ENCODE results near the gene IL9. TPM values are rescaled to one million over a fixed set of nuclear protein-coding genes. Genes with fewer than 3 reads are reported as not detected.

IL9 gene
- total RNA-seq, 1 experiment from 2014 or later = not detected

DNA sequence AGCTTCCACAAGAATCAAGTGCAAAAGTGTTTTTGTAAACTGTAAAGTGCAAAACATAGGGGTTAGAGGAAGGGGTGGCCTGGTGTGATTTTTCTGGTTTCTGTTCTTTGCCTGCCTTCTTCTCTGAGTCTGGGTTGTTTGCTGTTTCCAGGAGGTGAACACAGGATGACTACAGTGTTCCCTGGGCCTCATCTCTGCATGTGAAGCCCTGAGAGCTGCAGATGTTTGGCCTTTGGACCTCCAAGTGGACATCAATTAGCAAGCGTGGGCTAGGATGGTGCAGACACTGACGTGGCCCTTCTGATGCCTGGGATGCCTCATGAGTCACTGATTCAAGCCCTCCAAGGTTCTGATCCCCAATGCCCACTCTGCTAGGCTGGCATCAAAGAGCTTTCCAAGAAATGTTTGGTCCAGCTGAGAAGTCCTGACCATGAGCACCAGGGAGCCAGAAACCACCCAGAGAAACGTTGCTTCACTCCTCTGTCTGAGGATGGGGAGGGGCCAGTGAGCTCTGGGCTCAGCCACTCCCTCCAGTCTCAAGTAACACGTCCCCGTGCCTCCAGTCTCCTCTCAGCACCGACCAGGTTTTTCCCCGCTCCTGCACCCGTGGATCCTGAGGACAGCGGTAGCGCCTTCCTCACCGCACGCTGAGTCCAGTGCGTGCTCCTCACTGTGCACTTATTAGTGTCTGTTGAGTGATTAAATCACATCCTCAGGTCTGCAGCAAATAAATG lies 7.6 kb downstream of the IL9 start:
- Histone ChIP-seq H3K27me3 (ENCODE audit: insufficient read depth, low read depth) (peaks cover 20% of the 10 kb centered on the region), H3K27ac (no peak overlapping the region), H3K4me1 (replicated peaks; ENCODE audit: insufficient read depth) (peaks cover 15% of the 10 kb centered on the region), H3F3A (ENCODE audit: insufficient read depth, low read depth) (no peaks in the 10 kb centered on the region; the same call in 1 of the 2 replicates), H3K79me2 (ENCODE audit: low read depth) (no peaks in the 10 kb centered on the region), H3K9me2 (ENCODE audit: insufficient read depth) (no peaks in the 10 kb centered on the region), H3K9me3 (ENCODE audit: insufficient read depth, low read depth) (no peaks in the 10 kb centered on the region), H3K4me2 (peak overlapping the region; percentile 51), H2AFZ (no peak overlapping the region), H3K4me3 (no peak overlapping the region), H3K36me3 (ENCODE audit: low read depth) (no peaks in the 10 kb centered on the region), H4K20me1 (ENCODE audit: insufficient read depth) (no peaks in the 10 kb centered on the region)
- intact Hi-C loops (cut with micrococcal nuclease; ENCODE audit: unreplicated experiment) = loop anchor here (1.0 to 2.0 kb wide), 6 partner anchors 57 to 882 kb away; no protein-coding TSS in a partner anchor
- CTCF ChIA-PET = interaction anchor here (0.6 to 1.1 kb wide), 2 partner anchors 73 to 285 kb away, joined by 3 to 6 read pairs; no protein-coding TSS in a partner anchor
- no peak for DNase-seq
- no TSS peak for BruUV-seq (replicated peaks)
- POLR2A ChIA-PET (ENCODE audit: unreplicated experiment) = no interaction called here
- no peak for TF ChIP-seq EZH2 (IDR thresholded peaks at IDR 0.05; ENCODE audit: low read depth)
- TF ChIP-seq, protein P1, sequence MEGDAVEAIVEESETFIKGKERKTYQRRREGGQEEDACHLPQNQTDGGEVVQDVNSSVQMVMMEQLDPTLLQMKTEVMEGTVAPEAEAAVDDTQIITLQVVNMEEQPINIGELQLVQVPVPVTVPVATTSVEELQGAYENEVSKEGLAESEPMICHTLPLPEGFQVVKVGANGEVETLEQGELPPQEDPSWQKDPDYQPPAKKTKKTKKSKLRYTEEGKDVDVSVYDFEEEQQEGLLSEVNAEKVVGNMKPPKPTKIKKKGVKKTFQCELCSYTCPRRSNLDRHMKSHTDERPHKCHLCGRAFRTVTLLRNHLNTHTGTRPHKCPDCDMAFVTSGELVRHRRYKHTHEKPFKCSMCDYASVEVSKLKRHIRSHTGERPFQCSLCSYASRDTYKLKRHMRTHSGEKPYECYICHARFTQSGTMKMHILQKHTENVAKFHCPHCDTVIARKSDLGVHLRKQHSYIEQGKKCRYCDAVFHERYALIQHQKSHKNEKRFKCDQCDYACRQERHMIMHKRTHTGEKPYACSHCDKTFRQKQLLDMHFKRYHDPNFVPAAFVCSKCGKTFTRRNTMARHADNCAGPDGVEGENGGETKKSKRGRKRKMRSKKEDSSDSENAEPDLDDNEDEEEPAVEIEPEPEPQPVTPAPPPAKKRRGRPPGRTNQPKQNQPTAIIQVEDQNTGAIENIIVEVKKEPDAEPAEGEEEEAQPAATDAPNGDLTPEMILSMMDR (conservative IDR thresholded peaks at IDR 0.05) = no peak

DNA sequence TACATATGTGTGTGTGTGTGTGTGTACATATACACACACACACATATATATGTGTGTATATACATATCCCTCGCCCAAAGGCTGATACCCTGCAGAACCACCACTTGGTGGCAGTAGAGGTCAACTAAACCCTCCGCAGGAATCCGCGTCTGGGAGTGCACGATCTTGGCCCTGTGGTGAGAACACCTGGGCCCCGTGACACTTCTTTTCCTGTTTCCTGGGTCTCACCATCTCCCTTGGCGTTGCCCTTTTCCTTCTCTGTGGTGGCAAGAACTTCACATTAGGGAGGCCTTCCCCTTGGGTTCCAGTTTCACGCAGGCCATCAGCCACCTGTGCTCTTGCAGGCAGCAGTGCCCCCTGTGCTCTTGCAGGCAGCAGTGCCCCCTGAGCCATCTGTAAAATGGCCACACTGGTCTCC lies 8.2 kb downstream of the IL9 start:
- Histone ChIP-seq H3K27me3 (ENCODE audit: insufficient read depth, low read depth) (peaks cover 20% of the 10 kb centered on the region), H3K4me1 (replicated peaks; ENCODE audit: insufficient read depth) (peaks cover 15% of the 10 kb centered on the region), H3K4me2 (peak overlapping the region; percentile 51), H3K79me2 (ENCODE audit: low read depth) (no peaks in the 10 kb centered on the region), H3K4me3 (no peak overlapping the region), H3F3A (ENCODE audit: insufficient read depth, low read depth) (no peaks in the 10 kb centered on the region; the same call in 1 of the 2 replicates), H3K9me3 (ENCODE audit: insufficient read depth, low read depth) (no peaks in the 10 kb centered on the region), H2AFZ (no peak overlapping the region), H3K9me2 (ENCODE audit: insufficient read depth) (no peaks in the 10 kb centered on the region), H3K36me3 (ENCODE audit: low read depth) (no peaks in the 10 kb centered on the region), H3K27ac (no peak overlapping the region), H4K20me1 (ENCODE audit: insufficient read depth) (no peaks in the 10 kb centered on the region)
- CTCF ChIA-PET = no interaction called here
- BruUV-seq (replicated peaks) = no TSS peak
- intact Hi-C loops (cut with micrococcal nuclease; ENCODE audit: unreplicated experiment) = loop anchor here (1.0 to 2.0 kb wide), 6 partner anchors 58 to 883 kb away; no protein-coding TSS in a partner anchor
- POLR2A ChIA-PET (ENCODE audit: unreplicated experiment) = no interaction called here
- peak; percentile 56 to 65 for DNase-seq
- no peak for TF ChIP-seq EZH2 (IDR thresholded peaks at IDR 0.05; ENCODE audit: low read depth)
- TF ChIP-seq, protein P1 (conservative IDR thresholded peaks at IDR 0.05) = peak; percentile 90

DNA sequence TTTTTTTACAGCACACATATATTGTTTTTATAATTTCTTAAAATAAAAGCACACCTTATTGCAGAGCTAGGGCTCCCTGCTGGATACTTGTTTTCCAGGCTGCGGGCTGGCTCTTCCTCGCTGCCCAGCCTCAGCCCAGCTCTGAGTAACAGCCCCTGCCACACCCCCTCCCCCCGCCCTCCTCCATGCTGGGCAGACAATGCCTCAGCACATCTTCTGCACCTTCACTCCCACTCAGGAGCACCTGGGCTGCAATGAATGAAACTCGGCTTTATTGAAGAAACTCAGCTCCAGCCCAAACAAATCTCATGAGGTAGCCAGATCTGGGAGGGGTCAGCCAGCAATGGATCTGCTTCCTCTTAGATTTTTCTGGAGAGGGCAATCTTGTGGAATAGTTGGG lies 9.5 kb downstream of the IL9 start:
- CTCF ChIA-PET = no interaction called here
- H3K4me2 ChIP-seq = no peak overlapping the region
- intact Hi-C loops (cut with micrococcal nuclease; ENCODE audit: unreplicated experiment) = loop anchor here (2.0 kb wide), 1 partner anchor 289 kb away; no protein-coding TSS in a partner anchor
- no peak overlapping the region for H3K4me3 ChIP-seq
- DNase-seq = no peak
- no peaks in the 10 kb centered on the region for H3K9me3 ChIP-seq (ENCODE audit: insufficient read depth, low read depth)
- no peaks in the 10 kb centered on the region for H3K9me2 ChIP-seq (ENCODE audit: insufficient read depth)
- TF ChIP-seq, protein P1 (conservative IDR thresholded peaks at IDR 0.05) = no peak
- no peak for TF ChIP-seq EZH2 (IDR thresholded peaks at IDR 0.05; ENCODE audit: low read depth)
- BruUV-seq (replicated peaks) = no TSS peak
- no peak overlapping the region for H3K27ac ChIP-seq
- POLR2A ChIA-PET (ENCODE audit: unreplicated experiment) = no interaction called here
- peaks cover 20% of the 10 kb centered on the region for H3K27me3 ChIP-seq (ENCODE audit: insufficient read depth, low read depth)
- H3K79me2 ChIP-seq (ENCODE audit: low read depth) = no peaks in the 10 kb centered on the region
- H2AFZ ChIP-seq = no peak overlapping the region
- H3K36me3 ChIP-seq (ENCODE audit: low read depth) = no peaks in the 10 kb centered on the region
- H3F3A ChIP-seq (ENCODE audit: insufficient read depth, low read depth) = no peaks in the 10 kb centered on the region
- H3K4me1 ChIP-seq (replicated peaks; ENCODE audit: insufficient read depth) = peaks cover 15% of the 10 kb centered on the region
- no peaks in the 10 kb centered on the region for H4K20me1 ChIP-seq (ENCODE audit: insufficient read depth)
